Measurements from ENCODE around the gene HIBCH.

The HIBCH gene, protein sequence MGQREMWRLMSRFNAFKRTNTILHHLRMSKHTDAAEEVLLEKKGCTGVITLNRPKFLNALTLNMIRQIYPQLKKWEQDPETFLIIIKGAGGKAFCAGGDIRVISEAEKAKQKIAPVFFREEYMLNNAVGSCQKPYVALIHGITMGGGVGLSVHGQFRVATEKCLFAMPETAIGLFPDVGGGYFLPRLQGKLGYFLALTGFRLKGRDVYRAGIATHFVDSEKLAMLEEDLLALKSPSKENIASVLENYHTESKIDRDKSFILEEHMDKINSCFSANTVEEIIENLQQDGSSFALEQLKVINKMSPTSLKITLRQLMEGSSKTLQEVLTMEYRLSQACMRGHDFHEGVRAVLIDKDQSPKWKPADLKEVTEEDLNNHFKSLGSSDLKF

DNA sequence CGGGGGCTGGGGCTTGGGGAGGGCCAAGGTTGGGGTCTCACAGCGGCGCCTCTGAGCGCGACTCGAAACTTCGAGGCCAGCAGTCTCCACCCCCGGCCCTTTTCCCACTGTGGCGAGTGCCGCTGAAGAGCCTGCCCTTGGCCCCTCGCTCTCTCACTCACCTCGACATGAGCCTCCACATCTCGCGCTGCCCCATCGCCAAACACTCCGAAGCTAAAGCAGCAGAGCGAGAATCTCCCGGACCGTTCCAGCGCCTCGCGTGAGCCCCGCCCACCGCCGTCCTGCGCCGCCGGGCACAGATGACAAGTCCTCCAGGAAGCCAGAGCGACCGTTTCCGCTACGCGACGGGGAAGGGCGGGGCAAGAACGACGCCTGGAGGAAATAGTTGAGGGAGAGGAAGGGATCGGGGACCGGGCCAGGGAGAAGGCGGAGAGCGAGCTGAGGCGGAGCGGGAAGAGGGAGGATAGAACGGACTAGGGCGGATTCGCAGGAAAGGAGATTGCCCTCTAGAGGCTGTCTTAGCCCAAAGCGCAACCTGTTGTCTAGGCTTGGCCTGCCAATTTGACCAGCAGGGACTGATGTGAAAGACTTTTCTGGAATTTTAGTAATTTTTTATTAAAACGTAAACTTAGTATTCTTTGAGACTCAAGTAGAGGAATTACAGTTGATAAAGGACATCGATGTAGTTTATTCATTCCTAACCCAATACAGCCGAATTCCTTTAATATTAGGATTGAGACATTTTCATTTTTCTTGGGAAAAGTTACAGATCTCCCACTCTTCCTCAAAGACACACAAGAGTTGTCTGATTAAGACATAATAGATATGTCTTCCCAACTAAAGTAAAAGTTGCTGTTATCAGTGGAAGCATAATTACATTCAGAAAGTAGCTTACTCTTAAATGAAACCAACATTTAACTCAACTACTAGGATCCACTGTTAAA lies at the start of gene HIBCH:
HIBCH (minus strand) TSS at position 272 of the 944 bp plus-strand sequence; CDS start at position 196, 76 bp downstream.
- Histone ChIP-seq H3K79me2 (peaks cover 23% of the 10 kb centered on the region), H3K36me3 (ENCODE audit: control insufficient read depth, insufficient read depth, low read length) (no peaks in the 10 kb centered on the region), H3K4me2 (ENCODE audit: low read length) (peak within 1 kb of the TSS; percentile 74), H3K9ac (no peak within 1 kb of the TSS), H3K4me3 (ENCODE audit: low read depth, low read length) (peak within 1 kb of the TSS; percentile 69), H3K27me3 (ENCODE audit: control insufficient read depth, insufficient read depth, low read length) (no peaks in the 10 kb centered on the region), H3K4me1 (peaks cover 5% of the 10 kb centered on the region), H3K27ac (peak within 1 kb of the TSS; percentile 72), H2AFZ (peak within 1 kb of the TSS; percentile 77), H3K9me3 (ENCODE audit: control insufficient read depth, low read length) (no peaks in the 10 kb centered on the region)
- TF ChIP-seq, protein P1, sequence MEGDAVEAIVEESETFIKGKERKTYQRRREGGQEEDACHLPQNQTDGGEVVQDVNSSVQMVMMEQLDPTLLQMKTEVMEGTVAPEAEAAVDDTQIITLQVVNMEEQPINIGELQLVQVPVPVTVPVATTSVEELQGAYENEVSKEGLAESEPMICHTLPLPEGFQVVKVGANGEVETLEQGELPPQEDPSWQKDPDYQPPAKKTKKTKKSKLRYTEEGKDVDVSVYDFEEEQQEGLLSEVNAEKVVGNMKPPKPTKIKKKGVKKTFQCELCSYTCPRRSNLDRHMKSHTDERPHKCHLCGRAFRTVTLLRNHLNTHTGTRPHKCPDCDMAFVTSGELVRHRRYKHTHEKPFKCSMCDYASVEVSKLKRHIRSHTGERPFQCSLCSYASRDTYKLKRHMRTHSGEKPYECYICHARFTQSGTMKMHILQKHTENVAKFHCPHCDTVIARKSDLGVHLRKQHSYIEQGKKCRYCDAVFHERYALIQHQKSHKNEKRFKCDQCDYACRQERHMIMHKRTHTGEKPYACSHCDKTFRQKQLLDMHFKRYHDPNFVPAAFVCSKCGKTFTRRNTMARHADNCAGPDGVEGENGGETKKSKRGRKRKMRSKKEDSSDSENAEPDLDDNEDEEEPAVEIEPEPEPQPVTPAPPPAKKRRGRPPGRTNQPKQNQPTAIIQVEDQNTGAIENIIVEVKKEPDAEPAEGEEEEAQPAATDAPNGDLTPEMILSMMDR (IDR thresholded peaks at IDR 0.05), result peak; percentile 91

DNA sequence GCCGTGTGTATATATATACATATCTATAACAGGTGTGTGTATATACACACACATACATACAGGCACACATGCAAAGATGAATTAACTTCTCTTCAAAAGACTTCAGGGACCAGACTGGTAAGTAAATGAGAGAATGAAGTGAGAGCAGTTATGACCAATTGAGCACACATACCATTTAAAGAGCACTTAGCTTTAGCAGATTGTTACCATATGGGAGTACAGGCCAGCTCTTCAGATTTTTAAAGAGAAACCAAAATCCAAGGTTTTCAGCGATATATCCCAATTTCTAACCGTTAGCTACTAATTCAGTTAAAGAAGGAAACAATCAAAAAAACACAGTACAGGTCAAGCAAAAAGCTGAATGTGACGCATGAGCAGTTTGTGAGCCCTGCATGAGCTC lies 47.5 kb upstream of the HIBCH start:
- H3K36me3 ChIP-seq (ENCODE audit: control insufficient read depth, insufficient read depth, low read length), result no peaks in the 10 kb centered on the region
- TF ChIP-seq, protein P1 (IDR thresholded peaks at IDR 0.05), result no peak
- no peaks in the 10 kb centered on the region for H3K4me1 ChIP-seq
- H3K4me3 ChIP-seq (ENCODE audit: low read depth, low read length), result no peak overlapping the region
- no peak overlapping the region for H3K27ac ChIP-seq
- no peak overlapping the region for H3K4me2 ChIP-seq (ENCODE audit: low read length)
- no peaks in the 10 kb centered on the region for H3K9me3 ChIP-seq (ENCODE audit: control insufficient read depth, low read length)
- H3K9ac ChIP-seq, result no peak overlapping the region
- H2AFZ ChIP-seq, result no peak overlapping the region
- peaks cover 5% of the 10 kb centered on the region for H3K79me2 ChIP-seq
- H3K27me3 ChIP-seq (ENCODE audit: control insufficient read depth, insufficient read depth, low read length), result no peaks in the 10 kb centered on the region

DNA sequence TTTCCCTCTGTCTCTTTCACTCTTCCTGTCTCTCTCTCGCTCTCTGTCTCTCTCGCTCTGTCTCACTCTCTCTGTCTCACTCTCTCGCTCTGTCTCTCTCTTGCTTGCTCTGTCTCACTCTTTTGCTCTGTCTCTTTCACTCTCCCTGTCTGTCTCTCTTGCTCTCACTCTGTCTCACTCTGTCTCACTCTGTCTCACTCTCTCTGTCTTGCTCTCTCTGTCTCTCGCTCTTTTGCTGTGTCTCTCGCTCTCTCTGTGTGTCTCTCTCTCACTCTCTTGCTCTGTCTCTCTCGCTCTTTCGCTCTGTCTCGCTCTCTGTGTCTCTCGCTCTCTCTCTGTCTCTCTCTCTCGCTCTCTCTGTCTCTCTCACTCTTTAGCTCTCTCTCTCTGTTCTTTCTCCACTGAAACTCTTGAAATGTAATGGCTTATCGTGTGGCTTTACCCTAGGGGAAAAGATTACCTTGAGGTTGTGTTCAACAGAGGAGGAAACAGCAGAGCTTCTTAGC lies 46.7 kb upstream of the HIBCH start:
- no peak overlapping the region for H3K9ac ChIP-seq
- no peaks in the 10 kb centered on the region for H3K27me3 ChIP-seq (ENCODE audit: control insufficient read depth, insufficient read depth, low read length)
- no peak overlapping the region for H3K4me3 ChIP-seq (ENCODE audit: low read depth, low read length)
- H3K4me2 ChIP-seq (ENCODE audit: low read length), result no peak overlapping the region
- peaks cover 5% of the 10 kb centered on the region for H3K79me2 ChIP-seq
- H3K4me1 ChIP-seq, result no peaks in the 10 kb centered on the region
- H2AFZ ChIP-seq, result no peak overlapping the region
- TF ChIP-seq, protein P1 (IDR thresholded peaks at IDR 0.05), result no peak
- no peak overlapping the region for H3K27ac ChIP-seq
- H3K36me3 ChIP-seq (ENCODE audit: control insufficient read depth, insufficient read depth, low read length), result no peaks in the 10 kb centered on the region
- H3K9me3 ChIP-seq (ENCODE audit: control insufficient read depth, low read length), result no peaks in the 10 kb centered on the region

DNA sequence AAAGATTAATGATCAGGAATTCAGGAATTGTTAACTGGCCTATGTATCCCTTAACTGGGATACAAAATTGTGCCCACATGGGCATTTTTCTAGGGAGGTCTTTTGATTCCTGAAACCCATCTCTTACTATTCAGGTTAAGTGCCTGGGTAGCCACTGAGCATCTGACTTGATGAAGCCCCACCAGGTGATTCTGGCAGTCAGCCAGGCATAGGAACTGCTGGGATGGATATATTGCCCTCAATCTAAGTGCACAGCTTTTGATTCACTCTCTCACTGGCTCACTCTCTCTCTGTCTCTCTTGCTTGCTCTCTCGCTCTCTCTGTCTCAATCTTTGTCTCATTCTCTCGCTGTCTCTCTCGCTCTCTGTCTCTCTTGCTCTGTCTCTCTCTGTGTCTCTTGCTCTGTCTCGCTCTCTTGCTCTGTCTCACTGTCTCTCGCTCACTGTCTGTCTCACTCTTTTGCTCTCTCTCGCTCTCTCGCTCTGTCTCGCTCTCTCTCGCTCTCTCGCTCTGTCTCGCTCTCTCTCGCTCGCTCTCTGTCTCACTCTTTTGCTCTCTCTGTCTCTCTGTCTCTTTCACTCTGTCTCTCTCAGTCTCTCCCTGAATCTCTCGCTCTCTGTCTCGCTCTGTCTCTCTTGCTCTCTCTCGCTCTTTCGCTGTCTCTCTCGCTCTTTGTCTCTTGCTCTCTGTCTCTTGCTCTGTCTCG lies 46.0 kb upstream of the HIBCH start:
- Histone ChIP-seq H2AFZ (no peak overlapping the region), H3K9ac (no peak overlapping the region), H3K4me2 (ENCODE audit: low read length) (no peak overlapping the region), H3K4me1 (no peaks in the 10 kb centered on the region), H3K4me3 (ENCODE audit: low read depth, low read length) (no peak overlapping the region), H3K9me3 (ENCODE audit: control insufficient read depth, low read length) (no peaks in the 10 kb centered on the region), H3K27ac (no peak overlapping the region), H3K27me3 (ENCODE audit: control insufficient read depth, insufficient read depth, low read length) (no peaks in the 10 kb centered on the region), H3K36me3 (ENCODE audit: control insufficient read depth, insufficient read depth, low read length) (no peaks in the 10 kb centered on the region), H3K79me2 (peaks cover 5% of the 10 kb centered on the region)
- TF ChIP-seq, protein P1 (IDR thresholded peaks at IDR 0.05), result no peak

All from parathyroid adenoma (tissue), 2 donors.